ENCODE results near the gene TUBG1. TPM values are rescaled to one million over a fixed set of nuclear protein-coding genes. Genes with fewer than 3 reads are reported as not detected.

TUBG1 gene
- total and polyA plus RNA-seq, 9 of the 15 experiments (the other 6 are each of a cell fraction or from before 2014, with no cell fraction given) = 33.1 to 147 (median 66.0) TPM

GRCh38 chr17:42609182-42609813, at the start of gene TUBG1, which contains the start of gene RETREG3 (continued):
- TF ChIP-seq CREB1 (IDR thresholded peaks at IDR 0.05) (no peak), CREB1 (CRISPR knock-in tag; IDR thresholded peaks at IDR 0.05) (peak; percentile 57), SIX5 (IDR thresholded peaks at IDR 0.05; ENCODE audit: borderline replicate concordance in 1 of 2, insufficient read depth in 1 of 2, low read depth in 1 of 2, low read length in 2 of 2) (peak in 1 of 2 experiments; percentile 12; a peak in 1 of 4 replicates), RAD21 (CRISPR knock-in tag; conservative IDR thresholded peaks at IDR 0.05 in 1 of 2, IDR thresholded peaks at IDR 0.05 in 1 of 2) (peak in 1 of 2 experiments; percentile 32; a peak in 2 of 4 replicates), NEUROD1 (IDR thresholded peaks at IDR 0.05; ENCODE audit: borderline replicate concordance, low read depth, low read length, partially characterized antibody) (no peak), LCOR (CRISPR knock-in tag; IDR thresholded peaks at IDR 0.05) (0 out of 2 replicates have a peak, but pooled peaks have one; percentile 8), HBP1 (CRISPR knock-in tag; IDR thresholded peaks at IDR 0.05) (0 out of 2 replicates have a peak, but pooled peaks have one; percentile 51), ZBTB11 (CRISPR knock-in tag; IDR thresholded peaks at IDR 0.05) (0 out of 6 replicates have a peak, but pooled peaks of 1 of the 3 experiments have one; percentile 61), HNRNPH1 (optimal IDR thresholded peaks at IDR 0.05; ENCODE audit: low read depth, low read length) (no peak), ARID4B (CRISPR knock-in tag; IDR thresholded peaks at IDR 0.05) (0 out of 2 replicates have a peak, but pooled peaks have one; percentile 66), ILK (tag; IDR thresholded peaks at IDR 0.05; ENCODE audit: borderline replicate concordance, low read depth) (no peak), CREB5 (CRISPR knock-in tag; IDR thresholded peaks at IDR 0.05) (no peak), E2F5 (CRISPR knock-in tag; IDR thresholded peaks at IDR 0.05) (0 out of 2 replicates have a peak, but pooled peaks have one; percentile 31)
